H4 (cell line): ENCODE results near the gene HORMAD2. TPM values are rescaled to one million over a fixed set of nuclear protein-coding genes. Genes with fewer than 3 reads are reported as not detected.
"Not testable (repeated sequence)": the region's sequence is repeated elsewhere in the genome, so short reads cannot be mapped to it uniquely, and the experiment has no call there.

Experiments used
- DNase-seq: peaks from one replicate; pipeline ENCODE4 v3.0.0-alpha.2; 2015; ENCODE audit warnings: low spot score
- total RNA-seq: library from RNA; depleted of rRNA; stranded (reverse); fragments of >200 nt; shearing (Covaris generic); gene quantifications from 2 replicates; pipeline ENCODE4 v1.2.3, GENCODE V29; 2014

Gene HORMAD2
- total RNA-seq, 1 experiment from 2014 or later = not detected

DNA sequence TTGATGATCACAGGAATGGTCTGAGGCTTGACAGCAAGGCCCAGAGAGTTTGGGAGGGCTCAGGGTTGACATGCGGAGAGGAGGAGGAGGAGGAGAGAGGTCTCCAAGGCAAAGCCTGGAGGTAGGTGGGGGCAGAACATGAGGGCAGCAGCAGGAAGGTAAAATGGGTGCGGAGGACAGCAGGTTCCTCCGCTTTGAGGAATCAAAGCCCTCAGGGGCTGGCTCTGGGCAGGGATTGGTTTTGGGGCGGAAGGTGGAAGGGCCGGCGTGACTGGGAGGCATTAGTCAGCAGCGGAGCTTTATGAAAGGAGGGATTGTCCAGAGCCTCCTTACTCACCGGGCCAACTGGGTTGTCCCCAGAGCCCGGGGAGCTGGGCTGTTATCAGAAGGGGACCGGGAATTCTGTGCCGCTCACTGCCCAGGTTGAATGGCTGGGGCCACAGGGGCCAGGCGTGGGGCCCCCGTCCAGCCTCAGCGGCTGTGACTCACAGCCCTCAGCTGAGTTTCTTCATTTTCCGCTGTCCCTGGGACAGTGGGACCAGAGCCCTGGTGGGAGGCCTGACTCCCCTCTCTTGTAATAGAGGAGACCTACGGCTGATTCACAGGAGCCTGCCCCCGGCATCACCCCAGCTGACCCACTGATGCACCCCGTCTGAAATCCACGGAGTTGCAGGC lies 130.1 kb downstream of the HORMAD2 start:
- DNase-seq = peak; percentile 78

DNA sequence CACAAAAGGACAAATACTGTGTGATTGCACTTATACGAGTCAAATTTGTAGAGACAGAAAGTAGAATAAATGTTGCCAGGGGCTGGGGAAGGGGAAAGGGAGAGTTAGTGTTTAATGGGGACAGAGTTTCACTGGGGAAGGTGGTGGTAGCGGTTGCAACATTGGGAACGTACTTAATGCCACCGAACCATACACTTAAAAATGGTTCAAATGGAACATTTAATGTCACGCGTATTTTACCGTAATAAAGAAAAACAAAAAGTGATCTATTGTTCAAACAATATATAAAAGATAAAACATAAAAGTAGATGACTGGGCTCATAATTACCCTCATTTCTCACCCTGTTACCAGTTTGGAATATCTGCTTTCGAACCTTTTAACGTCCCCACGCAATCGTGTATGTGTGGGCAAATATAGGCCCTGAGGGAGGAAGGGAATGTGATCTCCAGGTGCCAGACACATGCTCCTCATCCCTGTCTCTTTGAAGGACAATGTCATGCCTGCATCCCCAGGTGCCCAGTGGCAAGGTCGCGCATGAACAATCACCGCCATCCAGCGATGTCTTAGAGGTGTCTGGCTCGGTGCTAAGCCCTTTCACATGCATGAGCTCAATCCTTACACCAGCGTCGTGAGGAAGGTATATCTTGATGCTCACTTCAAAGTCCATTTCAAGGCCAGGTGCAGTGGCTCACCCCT lies 131.0 kb downstream of the HORMAD2 start:
- no peak for DNase-seq

DNA sequence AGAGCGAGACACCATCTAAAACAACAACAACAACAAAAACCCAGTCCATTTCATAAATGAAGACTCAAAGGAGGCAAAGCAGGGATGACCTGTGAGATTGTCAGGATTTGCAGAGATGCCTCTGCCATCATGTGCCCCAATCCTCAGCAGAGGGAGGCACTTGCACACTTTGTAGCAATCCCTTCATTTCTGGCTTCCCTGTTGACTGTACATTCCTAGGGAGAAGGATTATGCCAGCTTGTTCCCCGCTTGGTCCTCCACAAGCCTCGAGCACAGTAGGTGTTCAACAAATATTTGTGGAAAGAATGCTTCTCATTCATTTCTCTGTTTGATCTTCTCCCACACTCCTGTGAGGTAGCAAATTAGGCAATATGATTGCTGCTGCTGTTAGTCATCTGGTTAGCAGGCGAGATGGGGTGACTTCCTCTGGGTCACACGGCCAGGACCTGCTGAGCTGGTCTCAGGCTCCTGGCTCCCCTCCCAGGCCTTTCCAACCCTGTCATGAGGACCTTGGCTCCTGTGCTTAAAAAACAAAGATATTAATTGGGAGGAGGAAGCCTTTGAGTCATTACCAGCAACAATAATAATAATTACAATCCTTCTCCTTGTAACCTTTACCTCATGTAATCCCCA lies 132.2 kb downstream of the HORMAD2 start:
- DNase-seq = peak; percentile 90

- peak; percentile 64 for DNase-seq
Observed at GRCh38 chr22:30212996-30213441, 132.8 kb downstream of the HORMAD2 start.

- no peak for DNase-seq
Observed at GRCh38 chr22:30214703-30215407, 134.6 kb downstream of the HORMAD2 start.

DNA sequence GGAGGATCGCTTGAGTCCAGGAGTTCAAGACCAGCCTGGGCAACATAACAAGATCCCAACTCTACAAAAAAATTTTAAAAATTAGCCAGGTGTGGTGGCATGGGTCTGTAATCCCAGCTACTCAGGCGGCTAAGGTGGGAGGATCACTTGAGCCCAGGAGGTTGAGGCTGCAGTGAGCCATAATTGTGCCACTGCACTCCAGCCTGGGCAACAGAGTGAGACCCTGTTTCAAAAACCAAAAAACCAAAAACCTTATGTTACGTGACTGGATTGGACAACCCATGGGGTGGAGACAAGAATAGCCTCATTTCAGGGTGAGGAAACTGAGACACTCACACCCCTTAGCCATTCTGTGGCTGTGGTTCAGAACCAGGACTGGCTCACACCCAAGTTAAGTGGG lies 136.0 kb downstream of the HORMAD2 start:
- not testable (repeated sequence) for DNase-seq

- DNase-seq = no peak
Observed at GRCh38 chr22:30216710-30217109, 136.4 kb downstream of the HORMAD2 start.

DNA sequence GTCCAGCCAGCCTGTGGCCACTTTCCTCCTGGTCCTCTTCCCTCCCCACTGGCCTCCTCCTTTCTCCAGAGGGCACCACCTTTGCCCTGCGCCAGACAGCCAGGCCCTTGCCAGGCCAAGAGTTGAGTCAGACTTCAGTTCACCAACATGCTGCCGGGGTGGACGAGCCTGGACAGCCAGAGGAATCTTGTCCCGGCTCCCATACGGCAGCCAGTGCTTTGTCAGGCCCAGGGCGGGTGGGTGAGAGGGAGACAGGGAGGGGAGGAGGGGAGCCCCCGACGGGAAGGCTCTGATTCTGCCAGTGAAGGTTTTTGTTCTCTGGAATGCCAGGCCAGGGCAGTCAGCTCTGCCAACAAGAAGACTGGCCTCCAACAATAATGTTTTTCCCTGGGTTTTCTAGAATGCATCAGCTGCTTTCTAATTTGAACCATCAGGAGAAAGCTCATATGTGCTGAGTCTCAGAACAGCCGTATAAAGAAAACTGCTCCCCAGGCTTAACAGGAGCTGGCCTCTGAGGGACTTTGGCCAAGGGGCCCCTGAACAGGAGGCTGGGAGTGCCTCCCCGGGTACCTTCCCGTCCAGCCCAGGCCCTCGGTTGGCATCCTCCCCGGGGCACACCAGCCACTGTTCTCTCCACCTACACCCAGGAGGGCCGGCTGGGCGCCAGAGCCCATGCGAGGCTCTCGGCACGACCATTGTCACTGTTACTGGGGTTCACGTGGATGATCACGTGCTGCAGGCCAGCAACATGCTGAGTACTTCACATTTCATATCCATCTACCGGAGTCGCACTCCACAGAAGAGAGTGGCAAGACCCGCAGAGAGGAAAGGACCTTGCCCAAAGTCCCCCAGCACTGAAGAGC lies 137.7 kb downstream of the HORMAD2 start:
- DNase-seq = no peak

- DNase-seq = no peak
Observed at GRCh38 chr22:30219049-30219654, 138.9 kb downstream of the HORMAD2 start.

- no peak for DNase-seq
Observed at GRCh38 chr22:30219668-30220278, 139.5 kb downstream of the HORMAD2 start.

- DNase-seq = no peak
Observed at GRCh38 chr22:30220338-30221012, 140.2 kb downstream of the HORMAD2 start.

- DNase-seq = no peak
Observed at GRCh38 chr22:30221121-30221992, 141.1 kb downstream of the HORMAD2 start.

- DNase-seq = no peak
Observed at GRCh38 chr22:30222321-30222720, 142.1 kb downstream of the HORMAD2 start.

DNA sequence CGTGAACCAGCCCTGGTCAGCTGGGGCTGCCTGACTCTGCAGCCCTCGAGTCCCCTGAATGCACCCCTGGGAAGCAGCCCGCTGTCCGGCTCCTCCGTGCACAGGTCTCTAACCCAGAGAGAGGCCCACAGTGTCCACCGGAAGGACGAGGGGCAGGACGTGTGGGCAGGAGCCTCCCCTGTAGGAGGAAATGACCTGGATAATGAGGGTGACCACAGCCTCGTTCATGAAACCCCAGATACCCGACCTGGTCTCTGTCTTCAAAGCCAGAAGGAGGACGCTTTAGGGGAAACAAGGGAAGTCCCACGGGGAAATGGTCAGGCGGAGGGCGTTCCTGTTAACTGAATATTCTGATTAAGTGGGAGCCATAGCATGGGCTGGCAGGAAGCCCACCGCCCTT lies 143.0 kb downstream of the HORMAD2 start:
- peak; percentile 43 for DNase-seq

DNA sequence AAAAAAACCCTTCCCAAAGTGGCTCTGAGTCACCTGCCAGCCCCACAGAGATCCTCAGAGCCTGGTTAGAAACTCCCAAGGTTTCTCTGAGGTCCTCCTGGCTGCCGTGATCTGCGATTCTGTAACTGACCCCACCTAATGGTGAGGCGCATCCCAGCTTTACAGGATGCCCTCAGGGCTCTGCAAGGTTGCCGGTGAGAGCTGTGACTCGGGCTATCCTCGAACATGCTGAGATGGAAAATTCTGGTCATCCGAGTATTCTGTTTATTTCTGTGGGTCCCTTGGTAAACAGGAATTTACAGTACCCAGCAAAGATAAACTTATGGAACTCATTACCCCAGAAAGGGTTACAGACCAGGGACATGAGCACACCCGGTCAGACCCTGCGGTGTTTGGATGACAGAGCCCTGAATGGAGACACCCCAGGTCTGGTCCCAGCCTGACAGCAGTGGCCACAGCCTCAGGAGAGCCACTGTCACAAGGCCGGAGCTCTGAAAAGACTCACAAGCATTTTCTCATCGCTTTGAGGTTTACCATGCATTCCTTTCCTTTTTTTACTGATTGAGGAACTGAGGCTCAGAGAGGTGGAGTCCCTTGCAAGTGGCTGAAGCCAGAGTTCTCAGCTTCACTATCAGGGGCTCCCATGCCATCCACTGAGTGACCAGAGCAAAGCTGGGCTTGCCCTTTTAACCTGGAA lies 144.0 kb downstream of the HORMAD2 start:
- peak; percentile 95 for DNase-seq

DNA sequence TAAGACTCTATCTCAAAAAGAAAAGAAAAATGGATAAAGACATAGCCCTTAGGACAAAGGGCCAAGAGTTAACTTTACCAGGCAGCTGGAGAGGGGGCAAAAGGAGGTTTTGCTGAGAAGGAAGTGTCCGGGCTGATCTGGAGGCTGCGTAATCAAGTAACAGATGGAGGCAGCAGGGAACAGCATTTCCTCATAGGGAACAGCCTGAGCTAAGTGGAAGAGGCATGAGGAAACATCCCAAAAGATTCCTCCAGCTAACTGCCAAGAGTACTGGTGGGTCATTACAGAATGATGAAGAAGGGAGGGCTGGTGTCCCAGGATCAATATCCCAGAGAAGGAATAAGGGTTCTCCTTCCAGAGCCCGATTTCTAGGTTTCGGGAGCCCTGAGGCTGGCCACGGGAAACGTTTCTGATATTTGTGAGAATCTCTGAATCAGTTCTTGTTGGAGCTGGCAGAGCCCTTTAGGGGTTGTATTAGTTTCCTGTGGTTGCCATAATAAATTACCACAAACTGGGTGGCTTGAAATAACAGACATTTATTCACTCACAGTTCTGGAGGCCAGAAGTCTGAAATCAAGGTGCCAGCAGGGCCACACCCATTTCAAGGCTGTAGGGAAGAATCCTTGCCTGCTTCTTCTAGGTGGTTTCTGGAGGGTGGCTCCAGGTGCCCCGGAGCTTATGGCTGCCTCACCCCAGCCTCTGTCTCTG lies 145.1 kb downstream of the HORMAD2 start:
- DNase-seq = no peak

GRCh38 chr22:30226192-30226832 lies 146.0 kb downstream of the HORMAD2 start:
- DNase-seq = no peak
